ENCODE results near the gene PLEKHA8.
A peak's percentile ranks its signal among the peaks of the same experiment; 100 is the strongest.

Gene PLEKHA8

DNA sequence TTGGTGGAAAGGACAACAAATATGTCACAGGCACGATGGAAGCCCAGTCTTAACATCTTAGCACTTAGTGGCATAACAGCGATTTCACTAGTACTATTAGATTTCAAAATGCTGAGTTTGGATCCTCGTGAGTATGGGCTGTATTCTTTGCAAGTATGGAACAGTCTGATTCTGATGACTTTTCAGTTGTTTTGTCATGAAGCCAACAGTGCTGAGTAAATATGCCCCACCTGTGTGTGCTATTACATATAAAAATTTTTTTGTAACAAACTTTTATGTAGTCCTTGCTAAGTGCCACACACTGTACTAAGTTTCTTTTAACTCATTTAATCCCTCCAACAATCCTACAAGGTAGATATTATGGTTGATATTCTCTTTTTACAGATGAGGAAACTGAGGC lies 137.4 kb downstream of the PLEKHA8 start:
- Histone ChIP-seq H3K36me3 (peaks cover 0 to 8% (median 1%) of the 10 kb centered on the region in 3 donors), H3K27ac (no peak overlapping the region), H3K27me3 (no peaks in the 10 kb centered on the region), H3K9me3 (no peaks in the 10 kb centered on the region), H3K4me3 (no peak overlapping the region), H3K4me1 (peaks cover 0 to 47% (median 30%) of the 10 kb centered on the region in 4 donors)
- DNase-seq = no peak
- intact Hi-C loops (cut with DNase I; ENCODE audit: low total_unique reads) = loop anchor here (10.0 kb wide), 3 partner anchors 119 to 399 kb away; partner anchors contain the start of genes GGCT and ZNRF2
- TF ChIP-seq, protein P1, sequence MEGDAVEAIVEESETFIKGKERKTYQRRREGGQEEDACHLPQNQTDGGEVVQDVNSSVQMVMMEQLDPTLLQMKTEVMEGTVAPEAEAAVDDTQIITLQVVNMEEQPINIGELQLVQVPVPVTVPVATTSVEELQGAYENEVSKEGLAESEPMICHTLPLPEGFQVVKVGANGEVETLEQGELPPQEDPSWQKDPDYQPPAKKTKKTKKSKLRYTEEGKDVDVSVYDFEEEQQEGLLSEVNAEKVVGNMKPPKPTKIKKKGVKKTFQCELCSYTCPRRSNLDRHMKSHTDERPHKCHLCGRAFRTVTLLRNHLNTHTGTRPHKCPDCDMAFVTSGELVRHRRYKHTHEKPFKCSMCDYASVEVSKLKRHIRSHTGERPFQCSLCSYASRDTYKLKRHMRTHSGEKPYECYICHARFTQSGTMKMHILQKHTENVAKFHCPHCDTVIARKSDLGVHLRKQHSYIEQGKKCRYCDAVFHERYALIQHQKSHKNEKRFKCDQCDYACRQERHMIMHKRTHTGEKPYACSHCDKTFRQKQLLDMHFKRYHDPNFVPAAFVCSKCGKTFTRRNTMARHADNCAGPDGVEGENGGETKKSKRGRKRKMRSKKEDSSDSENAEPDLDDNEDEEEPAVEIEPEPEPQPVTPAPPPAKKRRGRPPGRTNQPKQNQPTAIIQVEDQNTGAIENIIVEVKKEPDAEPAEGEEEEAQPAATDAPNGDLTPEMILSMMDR (IDR thresholded peaks at IDR 0.05) = no peak

DNA sequence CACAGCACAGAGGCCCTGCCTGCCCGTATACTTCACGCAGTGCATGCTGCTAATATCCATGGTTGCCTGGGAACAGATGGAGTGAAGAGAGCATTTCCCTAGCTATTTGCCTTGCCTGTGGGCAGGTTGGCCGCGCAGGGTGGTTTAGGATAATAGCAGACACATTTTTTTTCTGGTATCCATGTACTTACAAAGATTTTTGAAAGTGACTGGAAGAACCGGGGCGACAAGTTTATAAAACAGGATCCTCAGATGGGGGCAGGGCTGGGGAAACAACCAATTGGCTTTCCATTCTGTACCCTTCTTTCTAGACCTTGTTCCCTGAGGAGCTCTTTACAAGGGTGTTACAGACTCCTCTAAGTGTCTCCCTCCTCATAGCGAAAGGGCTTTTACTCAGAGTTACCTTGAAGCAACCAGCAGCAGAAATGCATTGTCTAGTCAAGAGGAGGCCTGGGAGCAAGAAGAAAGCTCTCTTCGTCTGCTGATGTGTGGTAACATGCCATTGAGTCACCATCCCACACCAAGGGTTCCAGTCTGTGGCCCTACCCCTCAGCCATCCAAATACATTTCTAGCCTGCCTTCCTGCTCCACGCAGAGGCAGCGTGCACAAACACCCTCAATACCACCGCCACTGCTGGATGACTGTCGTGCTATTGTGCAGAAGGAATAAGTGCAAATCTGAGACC lies 138.1 kb downstream of the PLEKHA8 start:
- Histone ChIP-seq H3K27ac (no peak overlapping the region), H3K4me1 (peaks cover 0 to 53% (median 36%) of the 10 kb centered on the region in 4 donors), H3K36me3 (peaks cover 0 to under 1% (median 0%) of the 10 kb centered on the region in 3 donors), H3K27me3 (no peaks in the 10 kb centered on the region), H3K4me3 (no peak overlapping the region), H3K9me3 (no peaks in the 10 kb centered on the region)
- TF ChIP-seq, protein P1 (IDR thresholded peaks at IDR 0.05) = no peak
- DNase-seq = no peak
- intact Hi-C loops (cut with DNase I; ENCODE audit: low total_unique reads) = loop anchor here (10.0 kb wide), 3 partner anchors 119 to 399 kb away; partner anchors contain the start of genes GGCT and ZNRF2

DNA sequence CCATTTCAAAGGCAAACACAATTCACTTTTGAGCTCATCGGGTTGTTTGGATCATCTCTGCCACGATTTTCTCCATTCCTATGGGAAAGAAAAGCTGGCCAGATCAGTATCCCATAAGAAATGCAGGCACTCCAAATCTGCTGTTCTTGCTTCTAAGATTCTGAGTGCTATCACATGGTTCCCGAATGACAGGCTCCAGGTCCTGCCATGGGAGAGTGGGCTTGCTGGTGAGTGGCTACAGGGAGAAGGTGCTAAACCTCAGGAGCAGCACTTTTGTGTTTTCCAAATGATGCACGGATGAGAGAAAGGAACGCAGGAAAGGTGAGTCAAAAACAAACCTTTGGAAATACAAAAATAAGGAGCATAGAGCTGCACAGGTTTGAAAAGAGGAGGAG lies 138.6 kb downstream of the PLEKHA8 start:
- intact Hi-C loops (cut with DNase I; ENCODE audit: low total_unique reads) = loop anchor here (10.0 kb wide), 3 partner anchors 118 to 398 kb away; partner anchors contain the start of genes GGCT and ZNRF2

DNA sequence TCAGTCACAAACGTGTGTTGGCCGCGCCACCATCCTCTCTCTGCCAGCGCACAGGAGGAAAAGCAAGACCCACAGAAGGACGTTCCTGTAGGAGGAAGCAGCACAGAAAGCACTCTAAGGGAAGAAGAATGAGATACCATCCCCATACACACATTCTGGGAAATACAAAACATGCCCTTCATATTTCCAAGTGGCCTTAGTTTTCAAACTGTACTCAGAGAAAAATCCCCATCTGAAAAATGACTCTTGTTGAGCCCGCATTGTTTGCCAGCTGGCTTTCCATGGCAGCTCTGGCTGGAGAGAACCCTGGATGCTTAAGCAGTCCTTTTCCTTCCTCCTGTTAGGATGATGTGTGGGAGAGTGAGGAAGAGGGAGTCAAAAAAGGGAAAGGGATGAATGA lies 139.7 kb downstream of the PLEKHA8 start:
- Histone ChIP-seq H3K36me3 (no peaks in the 10 kb centered on the region), H3K4me1 (peaks cover 0 to 64% (median 50%) of the 10 kb centered on the region in 4 donors), H3K27ac (peak overlapping the region in 1 of 2 donors; percentile 75), H3K9me3 (no peaks in the 10 kb centered on the region), H3K27me3 (no peaks in the 10 kb centered on the region), H3K4me3 (no peak overlapping the region)
- intact Hi-C loops (cut with DNase I; ENCODE audit: low total_unique reads) = loop anchor here (10.0 kb wide), 3 partner anchors 117 to 397 kb away; partner anchors contain the start of genes GGCT and ZNRF2
- TF ChIP-seq, protein P1 (IDR thresholded peaks at IDR 0.05) = no peak
- no peak for DNase-seq

More for the DNA sequence above, 138.6 kb downstream of the PLEKHA8 start:
- Histone ChIP-seq H3K36me3 (no peaks in the 10 kb centered on the region), H3K4me3 (no peak overlapping the region), H3K27me3 (no peaks in the 10 kb centered on the region), H3K27ac (no peak overlapping the region), H3K9me3 (no peaks in the 10 kb centered on the region), H3K4me1 (peaks cover 0 to 58% (median 41%) of the 10 kb centered on the region in 4 donors)
- no peak for DNase-seq
- TF ChIP-seq, protein P1 (IDR thresholded peaks at IDR 0.05) = no peak

DNA sequence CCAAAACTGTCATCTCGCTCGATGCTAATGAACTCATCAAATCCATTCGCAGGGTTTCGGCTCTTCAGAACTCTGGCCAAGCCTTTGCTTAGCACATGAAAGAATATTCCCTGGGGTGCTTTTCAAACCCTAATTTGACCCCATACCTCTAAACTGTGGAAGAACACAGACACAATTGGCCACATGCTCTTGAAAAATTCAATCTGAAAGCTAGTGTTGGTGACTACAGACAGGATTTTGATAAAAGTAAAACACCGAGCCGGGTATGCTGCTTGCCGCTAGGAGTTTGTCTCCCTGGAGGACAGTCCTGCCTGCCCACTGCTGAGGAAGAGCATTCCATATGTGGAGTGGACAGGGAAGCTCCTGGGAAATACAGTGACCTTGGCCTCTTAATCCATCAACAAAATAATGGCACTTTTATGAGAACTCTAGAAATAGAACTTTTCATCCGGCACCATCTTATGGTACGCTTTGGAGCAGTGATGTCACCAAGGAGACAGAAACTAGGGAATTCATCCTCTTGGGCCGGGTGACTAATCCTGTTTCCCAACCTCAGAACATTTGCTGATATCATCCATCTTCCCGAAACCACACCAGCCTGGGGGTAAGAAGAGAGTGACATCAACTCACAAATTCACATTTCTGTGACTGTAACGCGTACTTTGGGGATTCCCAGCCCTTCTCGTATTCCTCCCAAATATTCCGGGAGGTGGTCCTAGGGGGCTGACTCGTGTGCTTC lies 140.8 kb downstream of the PLEKHA8 start:
- TF ChIP-seq, protein P1 (IDR thresholded peaks at IDR 0.05) = peak in 1 of 2 experiments; percentile 6
- Histone ChIP-seq H3K27ac (peak overlapping the region; percentile 68 to 75), H3K4me1 (peaks cover 0 to 64% (median 55%) of the 10 kb centered on the region in 4 donors), H3K27me3 (no peaks in the 10 kb centered on the region), H3K9me3 (no peaks in the 10 kb centered on the region), H3K4me3 (no peak overlapping the region), H3K36me3 (no peaks in the 10 kb centered on the region)
- DNase-seq = no peak
- intact Hi-C loops (cut with DNase I; ENCODE audit: low total_unique reads) = loop anchor here (10.0 kb wide), 3 partner anchors 116 to 396 kb away; partner anchors contain the start of genes GGCT and ZNRF2
